HG03135 (cell line): Measurements from ENCODE around the gene OPCML.
"Not testable (repeated sequence)": the region's sequence is repeated elsewhere in the genome, so short reads cannot be mapped to it uniquely, and the experiment has no call there.

Experiments
- ATAC-seq: cut with Tn5 transposase; IDR thresholded peaks from one replicate; pipeline ENCODE4 v1.9.1; 2021; ENCODE audit warnings: mild to moderate bottlenecking, moderate library complexity; ENCODE audit not compliant: unreplicated experiment

The OPCML gene

GRCh38 chr11:132423266-132423665 is 1109.0 kb downstream of the OPCML start:
- no peak for ATAC-seq

- no peak for ATAC-seq
Observed at GRCh38 chr11:132422722-132423121, 1109.6 kb downstream of the OPCML start.

- no peak for ATAC-seq
Observed at GRCh38 chr11:132421555-132421954, 1110.7 kb downstream of the OPCML start.

- ATAC-seq: no peak
Observed at GRCh38 chr11:132414451-132414850, 1117.8 kb downstream of the OPCML start.

- no peak for ATAC-seq
Observed at GRCh38 chr11:132410383-132410782, 1121.9 kb downstream of the OPCML start.

- ATAC-seq: no peak
Observed at GRCh38 chr11:132409573-132410355, 1122.5 kb downstream of the OPCML start.

- ATAC-seq: peak; percentile 67
Observed at GRCh38 chr11:132408877-132409276, 1123.4 kb downstream of the OPCML start.

GRCh38 chr11:132405728-132406127 is 1126.6 kb downstream of the OPCML start:
- ATAC-seq: no peak

- peak; percentile 68 for ATAC-seq
Observed at GRCh38 chr11:132402071-132402684, 1130.1 kb downstream of the OPCML start.

- no peak for ATAC-seq
Observed at GRCh38 chr11:132396318-132396717, 1136.0 kb downstream of the OPCML start.

GRCh38 chr11:132395434-132395833 is 1136.9 kb downstream of the OPCML start:
- no peak for ATAC-seq

- ATAC-seq: no peak
Observed at GRCh38 chr11:132379540-132379939, 1152.8 kb downstream of the OPCML start.

GRCh38 chr11:132373405-132374143 is 1158.7 kb downstream of the OPCML start:
- no peak for ATAC-seq

- not testable (repeated sequence) for ATAC-seq
Observed at GRCh38 chr11:132370114-132370513, 1162.2 kb downstream of the OPCML start.

GRCh38 chr11:132367293-132367692 is 1165.0 kb downstream of the OPCML start:
- no peak for ATAC-seq

GRCh38 chr11:132365650-132366049 is 1166.7 kb downstream of the OPCML start:
- ATAC-seq: no peak
